Breast epithelium (tissue), 3 donors: Measurements from ENCODE around the gene TM9SF4.

ENCODE experiments used
- POLR2A ChIP-seq: fragments of 450-650 bp; IDR thresholded peaks from one replicate; pipeline ENCODE4 v1.6.1; 2016; ENCODE audit warnings: antibody characterized with exemption, mild to moderate bottlenecking, moderate library complexity
- POLR2AphosphoS5 ChIP-seq, 3 donors: sonication (generic); formaldehyde crosslinking; IDR thresholded peaks; one replicate each; pipeline ENCODE4 v1.6.1; 2017; ENCODE audit warnings: antibody characterized with exemption in 3 of 3
- TF ChIP-seq, protein P1 (sequence below), 3 donors: fragments of 450-650 bp; IDR thresholded peaks; one replicate each; pipeline ENCODE4 v1.5.1; 2016 to 2017; ENCODE audit warnings: antibody characterized with exemption in 3 of 3, mild to moderate bottlenecking in 3 of 3, moderate library complexity in 3 of 3

DNA sequence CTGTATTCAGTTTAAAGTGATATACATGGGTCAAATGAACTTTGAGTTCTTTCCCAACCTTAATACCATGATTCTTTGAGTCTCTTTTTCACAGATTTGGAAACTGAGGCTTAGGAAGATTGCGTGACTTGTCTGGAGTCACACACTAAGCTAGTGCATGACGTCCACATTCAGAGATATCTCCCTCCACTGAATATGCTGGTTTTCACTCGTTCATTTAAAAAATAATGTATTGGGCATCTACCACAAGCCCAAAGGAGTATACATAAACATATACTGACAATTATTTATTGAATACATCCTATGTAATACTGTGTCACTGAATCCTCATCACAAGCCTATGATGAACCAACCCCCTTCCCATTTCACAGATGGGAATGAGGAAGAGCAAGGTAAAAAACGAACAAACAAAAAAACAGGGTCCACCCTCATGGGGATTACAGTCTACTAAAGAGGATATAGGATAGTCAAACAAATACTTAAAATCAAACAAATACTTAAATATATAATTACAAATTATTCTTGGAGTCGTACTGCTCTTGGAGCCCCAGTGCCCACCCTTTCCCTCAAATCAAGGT is 611 bp upstream of the TM9SF4 start:
- TF ChIP-seq, protein P1, sequence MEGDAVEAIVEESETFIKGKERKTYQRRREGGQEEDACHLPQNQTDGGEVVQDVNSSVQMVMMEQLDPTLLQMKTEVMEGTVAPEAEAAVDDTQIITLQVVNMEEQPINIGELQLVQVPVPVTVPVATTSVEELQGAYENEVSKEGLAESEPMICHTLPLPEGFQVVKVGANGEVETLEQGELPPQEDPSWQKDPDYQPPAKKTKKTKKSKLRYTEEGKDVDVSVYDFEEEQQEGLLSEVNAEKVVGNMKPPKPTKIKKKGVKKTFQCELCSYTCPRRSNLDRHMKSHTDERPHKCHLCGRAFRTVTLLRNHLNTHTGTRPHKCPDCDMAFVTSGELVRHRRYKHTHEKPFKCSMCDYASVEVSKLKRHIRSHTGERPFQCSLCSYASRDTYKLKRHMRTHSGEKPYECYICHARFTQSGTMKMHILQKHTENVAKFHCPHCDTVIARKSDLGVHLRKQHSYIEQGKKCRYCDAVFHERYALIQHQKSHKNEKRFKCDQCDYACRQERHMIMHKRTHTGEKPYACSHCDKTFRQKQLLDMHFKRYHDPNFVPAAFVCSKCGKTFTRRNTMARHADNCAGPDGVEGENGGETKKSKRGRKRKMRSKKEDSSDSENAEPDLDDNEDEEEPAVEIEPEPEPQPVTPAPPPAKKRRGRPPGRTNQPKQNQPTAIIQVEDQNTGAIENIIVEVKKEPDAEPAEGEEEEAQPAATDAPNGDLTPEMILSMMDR (IDR thresholded peaks at IDR 0.05), result no peak
- no peak for TF ChIP-seq POLR2AphosphoS5 (IDR thresholded peaks at IDR 0.05)
- no peak for TF ChIP-seq POLR2A
